BLaER1 treated with 17β-estradiol and CSF1 and Interleukin-3, amounts not matched to agents 10 nM and 100 nM (cell line): ENCODE results near the gene AQP12B.
A peak's percentile ranks its signal among the peaks of the same experiment; 100 is the strongest.

Source experiments
- H3K27ac ChIP-seq, 11 experiments: shearing (Covaris generic); formaldehyde crosslinking; 2 replicates each; pipeline ENCODE4 v1.8.1; 2022
- H3K27me3 ChIP-seq, 11 experiments: shearing (Covaris generic); formaldehyde crosslinking; 2 replicates each; pipeline ENCODE4 v1.8.1; 2022
- H3K36me3 ChIP-seq, 11 experiments: shearing (Covaris generic); formaldehyde crosslinking; 2 replicates each; pipeline ENCODE4 v1.8.1; 2022
- H3K4me1 ChIP-seq, 10 experiments: shearing (Covaris generic); formaldehyde crosslinking; 2 replicates each; pipeline ENCODE4 v1.8.1; 2022
- H3K4me2 ChIP-seq, 11 experiments: shearing (Covaris generic); formaldehyde crosslinking; 2 replicates each; pipeline ENCODE4 v1.8.1; 2022
- H3K4me3 ChIP-seq, 10 experiments: shearing (Covaris generic); formaldehyde crosslinking; 2 replicates each; pipeline ENCODE4 v1.8.1; 2022
- H3K9ac ChIP-seq, 11 experiments: shearing (Covaris generic); formaldehyde crosslinking; 2 replicates each; pipeline ENCODE4 v1.8.1; 2022
- H3K9me3 ChIP-seq, 11 experiments: shearing (Covaris generic); formaldehyde crosslinking; replicated peaks in 1 of 11; 2 replicates each; pipeline ENCODE4 v1.8.1; 2022
- H4K20me1 ChIP-seq, 11 experiments: shearing (Covaris generic); formaldehyde crosslinking; 2 replicates each; pipeline ENCODE4 v1.8.1; 2022
- Cebpa-rat ChIP-seq, 11 experiments: shearing (Covaris generic); IDR thresholded peaks; 2 replicates each; pipeline ENCODE4 v1.8.1; 2022

AQP12B gene

DNA sequence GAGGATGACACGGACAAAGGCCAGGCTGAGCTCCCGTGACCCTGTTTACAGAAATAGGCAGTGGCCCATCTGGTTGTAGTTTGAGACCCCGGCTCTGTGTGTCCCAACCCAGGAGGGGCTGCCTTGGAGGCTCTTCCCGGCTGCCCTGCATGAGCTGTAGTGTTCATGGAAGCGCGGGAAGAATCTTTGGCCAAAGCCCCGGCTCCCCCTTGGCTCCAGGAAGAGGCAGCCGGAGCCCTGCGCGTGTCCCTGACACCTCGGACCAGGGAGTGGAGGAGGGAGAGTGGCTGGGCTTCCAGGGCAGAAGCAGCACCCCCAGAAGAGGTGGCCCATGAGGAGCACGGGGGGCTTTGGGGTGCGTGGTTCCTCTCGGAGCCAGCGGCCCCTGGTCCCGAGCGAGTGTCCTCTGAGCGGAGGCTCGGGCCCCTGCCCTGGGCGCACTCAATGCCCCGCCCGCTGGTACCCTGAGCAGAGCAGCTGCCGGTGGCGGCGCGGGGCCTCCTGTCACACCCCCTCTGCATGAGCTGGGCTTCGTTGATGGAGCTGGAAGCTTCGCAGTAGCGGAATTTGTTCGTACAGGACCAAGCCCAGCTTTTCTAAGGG, 35.7 kb downstream of the AQP12B start:
- peaks cover 9 to 23% (median 18%) of the 10 kb centered on the region in 11 experiments; a peak in 20 of 22 replicates for H3K27me3 ChIP-seq
- H4K20me1 ChIP-seq = no peaks in the 10 kb centered on the region
- H3K27ac ChIP-seq = no peak overlapping the region
- H3K4me3 ChIP-seq = no peak overlapping the region
- TF ChIP-seq Cebpa-rat (IDR thresholded peaks at IDR 0.05) = no peak
- peaks cover 8 to 35% (median 22%) of the 10 kb centered on the region in 10 experiments; a peak in 18 of 20 replicates for H3K4me1 ChIP-seq
- H3K4me2 ChIP-seq = 0 out of 22 replicates have a peak overlapping the region, but pooled peaks of 1 of the 11 experiments have one; percentile 38
- peaks cover 9 to 33% (median 22%) of the 10 kb centered on the region in 11 experiments for H3K9me3 ChIP-seq
- H3K9ac ChIP-seq = no peak overlapping the region
- no peaks in the 10 kb centered on the region for H3K36me3 ChIP-seq

DNA sequence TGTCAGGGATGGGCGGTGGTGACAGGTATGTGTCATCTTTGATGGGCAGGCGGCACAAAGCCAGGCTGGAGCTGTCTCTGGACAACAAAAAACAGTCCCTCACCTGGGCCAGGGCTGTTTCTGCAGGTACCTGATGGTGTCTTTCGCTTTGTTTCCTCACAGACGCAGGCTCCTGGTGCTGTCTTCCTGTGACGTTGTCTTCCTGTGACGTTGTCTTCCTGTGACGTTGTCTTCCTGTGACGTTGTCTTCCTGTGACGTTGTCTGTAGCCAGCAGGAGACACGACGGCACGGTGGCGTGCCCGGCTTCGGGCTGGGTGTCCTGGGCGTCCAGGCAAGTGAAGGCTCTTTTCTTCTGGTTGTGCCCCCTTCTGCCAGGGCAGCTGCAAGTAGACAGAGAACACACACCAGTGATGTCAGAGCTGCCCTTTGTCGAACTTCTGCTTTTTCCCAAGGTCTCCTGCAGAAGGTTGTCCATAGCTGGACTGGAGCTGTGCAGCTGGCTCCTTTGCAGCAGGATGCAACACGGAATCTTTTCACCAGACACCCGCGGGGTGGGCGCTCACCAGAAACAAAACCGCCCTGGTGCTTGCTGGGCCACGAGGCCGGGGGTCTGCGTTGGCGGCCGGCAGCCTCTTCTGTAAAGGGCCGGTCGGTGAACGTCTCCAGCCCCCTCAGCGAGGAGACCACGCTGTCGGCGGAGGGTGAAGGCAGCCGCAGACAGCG, 36.3 kb downstream of the AQP12B start:
- Histone ChIP-seq H3K9me3 (peaks cover 12 to 31% (median 22%) of the 10 kb centered on the region in 11 experiments), H3K36me3 (no peaks in the 10 kb centered on the region), H3K4me3 (no peak overlapping the region), H3K4me1 (peaks cover 8 to 35% (median 22%) of the 10 kb centered on the region in 10 experiments; a peak in 18 of 20 replicates), H3K27ac (no peak overlapping the region), H3K27me3 (peaks cover 9 to 23% (median 18%) of the 10 kb centered on the region in 11 experiments; a peak in 20 of 22 replicates), H3K9ac (no peak overlapping the region), H4K20me1 (no peaks in the 10 kb centered on the region), H3K4me2 (peak overlapping the region in 6 of 11 experiments; percentile 5 to 53 (median 32); a peak in 7 of 22 replicates)
- TF ChIP-seq Cebpa-rat (IDR thresholded peaks at IDR 0.05) = no peak

DNA sequence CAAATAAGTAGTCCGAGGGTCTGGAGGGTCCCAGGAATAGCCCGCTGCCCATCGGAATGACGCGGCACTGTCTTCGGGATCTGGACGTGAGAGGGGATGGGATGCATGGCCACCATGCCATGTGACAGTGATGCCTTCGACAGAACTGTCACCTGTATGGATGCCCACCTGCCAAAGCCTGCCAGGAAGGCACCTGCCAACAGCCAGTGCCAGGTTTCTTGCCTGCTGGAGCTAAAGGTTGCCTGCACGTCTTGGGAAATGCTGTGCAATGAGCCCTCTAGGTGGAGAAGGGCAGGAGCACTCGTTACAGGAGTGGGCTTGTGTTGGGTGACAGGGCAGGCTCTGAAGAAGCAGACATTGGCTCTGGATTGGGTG, 36.9 kb downstream of the AQP12B start:
- H3K4me2 ChIP-seq = peak overlapping the region in 6 of 11 experiments; percentile 5 to 53 (median 32); a peak in 4 of 22 replicates
- TF ChIP-seq Cebpa-rat (IDR thresholded peaks at IDR 0.05) = no peak
- H3K27me3 ChIP-seq = peaks cover 9 to 23% (median 18%) of the 10 kb centered on the region in 11 experiments; a peak in 20 of 22 replicates
- H3K9ac ChIP-seq = no peak overlapping the region
- no peak overlapping the region for H3K4me3 ChIP-seq
- H4K20me1 ChIP-seq = no peaks in the 10 kb centered on the region
- peaks cover 7 to 30% (median 22%) of the 10 kb centered on the region in 11 experiments for H3K9me3 ChIP-seq
- no peak overlapping the region for H3K27ac ChIP-seq
- no peaks in the 10 kb centered on the region for H3K36me3 ChIP-seq
- peaks cover 8 to 35% (median 22%) of the 10 kb centered on the region in 10 experiments; a peak in 18 of 20 replicates for H3K4me1 ChIP-seq

DNA sequence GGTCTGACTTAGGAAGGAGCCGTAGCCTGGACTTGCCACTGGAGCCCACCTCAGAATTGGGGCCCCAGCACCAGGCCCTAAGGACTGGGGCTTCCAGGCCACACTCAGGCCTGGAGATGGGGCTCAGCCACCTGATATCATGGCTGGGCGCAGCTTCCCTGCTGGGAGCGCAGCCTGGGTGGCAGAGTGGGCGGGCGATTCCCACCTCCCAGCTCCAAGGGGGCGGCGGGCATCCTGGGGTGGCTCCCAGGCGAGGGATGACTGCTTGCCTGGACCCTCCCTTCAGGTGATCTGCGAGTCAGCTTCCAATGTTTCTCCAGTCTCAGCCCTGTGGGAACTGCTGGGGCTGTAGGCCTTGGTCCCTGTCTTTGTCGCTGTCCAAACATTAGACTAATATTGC, 37.3 kb downstream of the AQP12B start:
- no peak overlapping the region for H3K4me3 ChIP-seq
- H3K9me3 ChIP-seq = peaks cover 2 to 31% (median 22%) of the 10 kb centered on the region in 11 experiments; a peak in 21 of 22 replicates
- no peaks in the 10 kb centered on the region for H3K36me3 ChIP-seq
- no peak overlapping the region for H3K9ac ChIP-seq
- no peak overlapping the region for H3K27ac ChIP-seq
- H3K4me1 ChIP-seq = peaks cover 8 to 35% (median 22%) of the 10 kb centered on the region in 10 experiments; a peak in 18 of 20 replicates
- no peak overlapping the region for H3K4me2 ChIP-seq
- H4K20me1 ChIP-seq = no peaks in the 10 kb centered on the region
- peaks cover 9 to 23% (median 18%) of the 10 kb centered on the region in 11 experiments; a peak in 20 of 22 replicates for H3K27me3 ChIP-seq
- no peak for TF ChIP-seq Cebpa-rat (IDR thresholded peaks at IDR 0.05)

DNA sequence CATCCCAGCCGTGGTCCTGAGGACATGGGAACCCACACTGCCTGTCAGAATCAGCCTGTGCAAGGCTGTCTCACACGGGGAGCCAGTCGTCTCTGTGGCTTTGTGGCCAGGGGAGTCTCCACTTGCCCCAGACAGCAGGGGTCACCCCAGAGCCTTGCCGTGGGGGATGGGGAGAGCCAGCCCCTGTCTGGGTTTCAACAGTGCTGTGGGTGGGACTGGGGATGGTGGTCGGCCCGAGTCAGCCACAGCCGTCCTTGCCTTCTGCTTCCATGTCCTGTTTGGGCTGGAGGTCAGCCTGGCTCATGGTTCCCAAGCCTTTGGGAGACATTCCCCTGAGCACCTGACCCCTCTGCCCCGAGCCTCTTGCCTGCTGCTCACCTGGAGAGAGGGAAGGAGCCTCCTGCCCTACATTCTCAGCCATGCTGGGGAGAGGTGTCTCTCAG, 37.8 kb downstream of the AQP12B start:
- Histone ChIP-seq H3K9ac (no peak overlapping the region), H3K36me3 (no peaks in the 10 kb centered on the region), H3K27ac (no peak overlapping the region), H3K4me1 (peaks cover 8 to 35% (median 22%) of the 10 kb centered on the region in 10 experiments; a peak in 18 of 20 replicates), H3K27me3 (peaks cover 9 to 23% (median 18%) of the 10 kb centered on the region in 11 experiments; a peak in 20 of 22 replicates), H3K4me2 (peak overlapping the region in 5 of 11 experiments; percentile 9 to 48 (median 25); a peak in 3 of 22 replicates), H3K4me3 (no peak overlapping the region), H3K9me3 (peaks cover 1 to 36% (median 26%) of the 10 kb centered on the region in 11 experiments; a peak in 21 of 22 replicates), H4K20me1 (no peaks in the 10 kb centered on the region)
- TF ChIP-seq Cebpa-rat (IDR thresholded peaks at IDR 0.05) = no peak

DNA sequence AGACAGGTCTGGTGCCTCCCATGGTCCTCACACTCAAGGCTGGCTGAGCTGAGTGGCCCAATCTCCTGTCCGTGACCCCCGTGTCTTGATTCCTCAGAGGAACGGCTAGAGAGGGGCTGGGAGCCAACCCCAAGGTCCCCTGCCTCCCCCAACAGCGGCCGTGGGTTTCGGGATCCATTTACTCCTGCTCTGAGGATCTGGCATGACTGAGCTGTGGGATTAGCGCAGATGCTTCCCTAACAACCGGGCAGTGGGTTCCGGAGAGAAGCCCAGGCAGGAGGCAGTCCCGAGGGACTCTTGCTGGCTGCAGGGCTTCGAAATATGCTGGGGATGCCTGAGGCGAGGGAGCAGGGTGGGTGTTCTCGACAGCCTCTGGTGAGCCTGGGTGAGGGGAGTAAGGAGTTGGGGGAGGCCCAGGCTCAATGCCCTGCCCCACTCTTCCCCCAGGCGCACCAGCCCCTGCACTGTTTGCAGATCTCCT, 38.5 kb downstream of the AQP12B start:
- H3K9me3 ChIP-seq = peaks cover 6 to 42% (median 32%) of the 10 kb centered on the region in 11 experiments; a peak in 21 of 22 replicates
- H3K36me3 ChIP-seq = no peaks in the 10 kb centered on the region

DNA sequence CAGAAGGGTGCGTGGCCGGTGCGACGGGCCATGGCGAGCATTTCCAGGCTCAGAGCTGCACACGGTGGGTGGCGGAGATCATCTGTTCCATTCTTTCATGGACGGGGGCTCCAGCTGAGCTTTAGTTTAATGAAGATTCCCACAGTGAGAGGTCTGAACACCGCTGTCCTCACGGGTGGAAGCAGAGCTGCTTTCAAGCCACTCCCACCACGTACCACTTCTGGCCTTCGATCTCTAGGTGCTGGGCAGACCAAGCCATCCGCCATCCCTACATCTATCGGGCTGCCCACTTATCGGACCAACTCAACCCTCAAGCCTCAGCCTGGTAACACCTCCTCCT, 38.9 kb downstream of the AQP12B start:
- H4K20me1 ChIP-seq = no peaks in the 10 kb centered on the region
- no peak overlapping the region for H3K4me2 ChIP-seq
- no peaks in the 10 kb centered on the region for H3K36me3 ChIP-seq
- no peak overlapping the region for H3K4me3 ChIP-seq
- no peak for TF ChIP-seq Cebpa-rat (IDR thresholded peaks at IDR 0.05)
- H3K9ac ChIP-seq = no peak overlapping the region
- H3K9me3 ChIP-seq = peaks cover 6 to 47% (median 33%) of the 10 kb centered on the region in 11 experiments; a peak in 21 of 22 replicates
- H3K4me1 ChIP-seq = peaks cover 8 to 33% (median 20%) of the 10 kb centered on the region in 10 experiments; a peak in 18 of 20 replicates
- no peak overlapping the region for H3K27ac ChIP-seq
- H3K27me3 ChIP-seq = peaks cover 4 to 14% (median 11%) of the 10 kb centered on the region in 11 experiments; a peak in 20 of 22 replicates

More for the DNA sequence above, 38.5 kb downstream of the AQP12B start:
- H3K27ac ChIP-seq = no peak overlapping the region
- no peak for TF ChIP-seq Cebpa-rat (IDR thresholded peaks at IDR 0.05)
- H3K27me3 ChIP-seq = peaks cover 8 to 18% (median 15%) of the 10 kb centered on the region in 11 experiments; a peak in 20 of 22 replicates
- no peak overlapping the region for H3K9ac ChIP-seq
- no peaks in the 10 kb centered on the region for H4K20me1 ChIP-seq
- H3K4me2 ChIP-seq = peak overlapping the region in 6 of 11 experiments; percentile 9 to 48 (median 26); a peak in 5 of 22 replicates
- no peak overlapping the region for H3K4me3 ChIP-seq
- peaks cover 8 to 35% (median 22%) of the 10 kb centered on the region in 10 experiments; a peak in 18 of 20 replicates for H3K4me1 ChIP-seq

DNA sequence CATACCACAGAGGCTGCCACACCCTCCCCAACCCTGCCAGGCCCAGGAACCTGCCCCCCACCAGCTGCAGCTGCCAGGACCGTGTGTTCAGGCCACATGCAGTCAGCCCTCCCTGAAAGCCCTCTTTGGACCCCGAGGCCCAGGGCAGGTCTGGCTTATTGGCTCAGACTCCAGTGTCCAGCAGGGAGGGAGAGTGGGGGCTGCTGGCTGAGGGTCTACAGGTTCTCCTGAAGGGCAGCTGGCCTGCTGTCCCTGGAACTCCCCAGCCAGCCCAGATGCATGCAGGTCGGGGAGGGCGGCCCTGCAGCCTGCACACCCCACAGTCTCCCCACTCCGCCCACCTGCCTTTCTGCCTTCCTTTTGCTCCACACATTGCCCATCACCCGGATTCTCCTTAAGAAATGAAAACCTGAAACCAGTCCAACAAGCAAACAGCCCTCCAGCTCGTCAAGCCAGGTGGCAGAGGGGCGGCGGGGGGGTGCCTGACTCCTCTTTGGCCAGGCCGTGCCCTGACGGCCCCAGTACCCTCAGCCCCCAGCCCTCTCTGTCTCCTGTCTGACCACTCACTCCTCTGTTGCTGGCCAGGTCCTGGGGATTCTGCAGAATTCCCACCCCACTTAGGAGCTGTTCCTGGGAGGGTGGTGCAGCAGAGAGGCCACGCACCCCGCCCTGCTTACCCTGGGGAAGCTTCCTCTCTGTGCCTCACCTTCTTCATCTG, 39.4 kb downstream of the AQP12B start:
- Histone ChIP-seq H3K4me2 (no peak overlapping the region), H3K4me3 (no peak overlapping the region), H3K4me1 (peaks cover 7 to 28% (median 15%) of the 10 kb centered on the region in 10 experiments; a peak in 17 of 20 replicates), H3K9me3 (peaks cover 6 to 51% (median 33%) of the 10 kb centered on the region in 11 experiments; a peak in 21 of 22 replicates), H4K20me1 (no peaks in the 10 kb centered on the region), H3K36me3 (no peaks in the 10 kb centered on the region), H3K27me3 (peaks cover 0 to 10% (median 6%) of the 10 kb centered on the region in 11 experiments; a peak in 16 of 22 replicates), H3K27ac (no peak overlapping the region), H3K9ac (no peak overlapping the region)
- no peak for TF ChIP-seq Cebpa-rat (IDR thresholded peaks at IDR 0.05)
